Left lung (tissue), 10 donors: ENCODE data around the gene ZIC3. TPM values are rescaled to one million over a fixed set of nuclear protein-coding genes. Genes with fewer than 3 reads are reported as not detected.
"Not testable (repeated sequence)": the region's sequence is repeated elsewhere in the genome, so short reads cannot be mapped to it uniquely, and the experiment has no call there.

Experiments
- ATAC-seq: fragments of 200-7000 bp; cut with Tn5 transposase; one replicate; pipeline ENCODE4 v1.9.1; 2020; ENCODE audit warnings: moderate library complexity
- DNase-seq, 4 donors: peaks; one replicate each; pipeline ENCODE4 v3.0.0-alpha.2; 2013 to 2020
- H3K27ac ChIP-seq, 2 donors: fragments of 200-600 bp; sonication (generic) in 1 of 2; one replicate each; pipeline versions ENCODE4 v1.5.0 to v1.8.0; 2020 to 2021
- H3K27me3 ChIP-seq, 2 donors: fragments of 200-600 bp; sonication (generic) in 1 of 2; one replicate each; pipeline versions ENCODE4 v1.5.0 to v1.8.0; 2020 to 2021
- H3K36me3 ChIP-seq, 2 donors: fragments of 200-600 bp; sonication (generic) in 1 of 2; one replicate each; pipeline versions ENCODE4 v1.5.0 to v1.8.0; 2020 to 2021
- H3K4me1 ChIP-seq, 2 donors: fragments of 200-600 bp; one replicate each; pipeline ENCODE4 v1.8.0; 2021
- H3K4me3 ChIP-seq, 2 donors: fragments of 200-600 bp; sonication (generic) in 1 of 2; one replicate each; pipeline versions ENCODE4 v1.5.0 to v1.8.0; 2020 to 2021; ENCODE audit warnings: mild to moderate bottlenecking in 1 of 2
- H3K9me3 ChIP-seq, 2 donors: fragments of 200-600 bp; sonication (generic) in 1 of 2; one replicate each; pipeline versions ENCODE4 v1.5.0 to v1.8.0; 2020 to 2021
- CTCF ChIP-seq, 2 donors: fragments of 200-600 bp; sonication (generic) in 1 of 2; IDR thresholded peaks; one replicate each; pipeline versions ENCODE4 v1.5.0 to v1.8.0; 2021; ENCODE audit warnings: antibody characterized with exemption in 2 of 2
- intact Hi-C, 2 donors: fragments of 100-400 bp; cut with DNase I; formaldehyde crosslinking; loops; one replicate each; pipeline versions ENCODE4 v1.11.2 to v1.14.2; 2022
- polyA plus RNA-seq, 6 donors: library from polyadenylated mRNA; unstranded; fragments of 120-200 nt; gene quantifications; one replicate each; pipeline ENCODE4 v1.2.1, GENCODE V29; 2013; ENCODE audit not compliant: insufficient read length in 6 of 6
- total RNA-seq, 2 donors: library from RNA; stranded (reverse); fragmentation: NEBNext Ultra II Directional; extraction: Animal tissue kit (Norgen Biotek cat#: 25700); gene quantifications; one replicate each; pipeline ENCODE4 v1.2.1, GENCODE V29; 2021
- donor health status: DM: no; HTN: yes; CAD: no.
- donor health status: DM: no; HTN: no; CAD: no.

Gene ZIC3
- total and polyA plus RNA-seq, 8 donors = not detected

GRCh38 chrX:137548261-137548660 is 17.7 kb upstream of the ZIC3 start:
- no peaks in the 10 kb centered on the region for H3K9me3 ChIP-seq
- intact Hi-C loops = no loop called here
- H3K36me3 ChIP-seq = no peaks in the 10 kb centered on the region
- no peak overlapping the region for H3K4me3 ChIP-seq
- DNase-seq = no peak
- TF ChIP-seq CTCF (IDR thresholded peaks at IDR 0.05) = no peak
- no peak for ATAC-seq
- no peaks in the 10 kb centered on the region for H3K4me1 ChIP-seq
- H3K27ac ChIP-seq = no peak overlapping the region
- H3K27me3 ChIP-seq = peaks cover 61 to 90% of the 10 kb centered on the region in 2 donors

GRCh38 chrX:137549073-137549472 is 16.9 kb upstream of the ZIC3 start:
- Histone ChIP-seq H3K4me1 (no peaks in the 10 kb centered on the region), H3K36me3 (no peaks in the 10 kb centered on the region), H3K27ac (no peak overlapping the region), H3K27me3 (peaks cover 64 to 88% of the 10 kb centered on the region in 2 donors), H3K9me3 (no peaks in the 10 kb centered on the region), H3K4me3 (no peak overlapping the region)
- TF ChIP-seq CTCF (IDR thresholded peaks at IDR 0.05) = no peak
- DNase-seq (no peak), ATAC-seq (no peak)
- intact Hi-C loops = no loop called here

GRCh38 chrX:137549851-137550664 is 15.9 kb upstream of the ZIC3 start:
- no peak for ATAC-seq
- intact Hi-C loops = no loop called here
- DNase-seq = no peak
- H3K4me1 ChIP-seq = no peaks in the 10 kb centered on the region
- TF ChIP-seq CTCF (IDR thresholded peaks at IDR 0.05) = no peak
- peaks cover 64 to 79% of the 10 kb centered on the region in 2 donors for H3K27me3 ChIP-seq
- H3K9me3 ChIP-seq = no peaks in the 10 kb centered on the region
- H3K27ac ChIP-seq = no peak overlapping the region
- no peaks in the 10 kb centered on the region for H3K36me3 ChIP-seq
- no peak overlapping the region for H3K4me3 ChIP-seq

- no peak overlapping the region for H3K27ac ChIP-seq
- peaks cover 60 to 72% of the 10 kb centered on the region in 2 donors for H3K27me3 ChIP-seq
- no peaks in the 10 kb centered on the region for H3K4me1 ChIP-seq
- TF ChIP-seq CTCF (IDR thresholded peaks at IDR 0.05) = no peak
- intact Hi-C loops = no loop called here
- H3K36me3 ChIP-seq = no peaks in the 10 kb centered on the region
- ATAC-seq (no peak), DNase-seq (no peak)
- H3K9me3 ChIP-seq = no peaks in the 10 kb centered on the region
- no peak overlapping the region for H3K4me3 ChIP-seq
Observed at GRCh38 chrX:137550665-137551261, 15.2 kb upstream of the ZIC3 start.

GRCh38 chrX:137552098-137552497 is 13.8 kb upstream of the ZIC3 start:
- ATAC-seq, DNase-seq, H3K36me3 ChIP-seq, H3K4me1 ChIP-seq, H3K27ac ChIP-seq, H3K9me3 ChIP-seq, H3K4me3 ChIP-seq, intact Hi-C loops: not testable (repeated sequence)
- peaks cover 48 to 59% of the 10 kb centered on the region in 2 donors for H3K27me3 ChIP-seq
